Neural cell (in vitro differentiated cells): Measurements from ENCODE around the gene NPDC1. TPM values are rescaled to one million over a fixed set of nuclear protein-coding genes. Genes with fewer than 3 reads are reported as not detected.

ENCODE experiments used
- H2AFZ ChIP-seq: fragments of 200-600, 300-800 bp; sonication (generic), shearing (Covaris generic); 2 replicates; pipeline ENCODE4 v1.6.0; 2014; ENCODE audit warnings: low read depth, mild to moderate bottlenecking, antibody characterized with exemption, low read length, moderate library complexity
- H3F3A ChIP-seq: fragments of 200-600 bp; shearing (Covaris generic); 2 replicates; pipeline ENCODE4 v1.6.1; 2016; ENCODE audit warnings: mild to moderate bottlenecking, moderate library complexity, mixed read lengths, antibody characterized with exemption, low read length; ENCODE audit not compliant: insufficient read depth, poor library complexity, severe bottlenecking
- H3K27ac ChIP-seq: fragments of 200-600, 300-800 bp; sonication (generic), shearing (Covaris generic); 2 replicates; pipeline ENCODE4 v1.5.1; 2014; ENCODE audit warnings: mild to moderate bottlenecking, low read length, moderate library complexity
- H3K27me3 ChIP-seq: fragments of 300-800, 200-600 bp; sonication (generic), shearing (Covaris generic); 2 replicates; pipeline ENCODE4 v1.6.0; 2014; ENCODE audit warnings: mild to moderate bottlenecking, low read depth, low read length, moderate library complexity; ENCODE audit not compliant: insufficient read depth
- H3K36me3 ChIP-seq: fragments of 300-800, 200-600 bp; sonication (generic), shearing (Covaris generic); 2 replicates; pipeline ENCODE4 v1.5.1; 2014; ENCODE audit warnings: mild to moderate bottlenecking, antibody characterized with exemption, low read length, moderate library complexity; ENCODE audit not compliant: insufficient read depth
- H3K4me2 ChIP-seq: fragments of 300-800, 200-600 bp; sonication (generic), shearing (Covaris generic); 2 replicates; pipeline ENCODE4 v1.6.0; 2014; ENCODE audit warnings: mild to moderate bottlenecking, low read length
- H3K4me3 ChIP-seq: fragments of 300-800, 200-600 bp; sonication (generic), shearing (Covaris generic); 2 replicates; pipeline ENCODE4 v1.5.1; 2014; ENCODE audit warnings: mild to moderate bottlenecking, low read length, moderate library complexity
- H3K79me2 ChIP-seq: fragments of 200-600 bp; shearing (Covaris generic); replicated peaks from 2 replicates; pipeline ENCODE4 v1.6.0; 2014; ENCODE audit warnings: mild to moderate bottlenecking, low read length, moderate library complexity; ENCODE audit not compliant: insufficient read depth
- H3K9ac ChIP-seq: fragments of 300-800, 200-600 bp; sonication (generic), shearing (Covaris generic); 2 replicates; pipeline ENCODE4 v1.6.1; 2016; ENCODE audit warnings: mild to moderate bottlenecking, low read length, mixed read lengths
- H3K9me2 ChIP-seq: fragments of 200-600 bp; shearing (Covaris generic); 2 replicates; pipeline ENCODE4 v1.6.1; 2016; ENCODE audit warnings: mild to moderate bottlenecking, low read length, mixed read lengths; ENCODE audit not compliant: insufficient read depth
- H3K9me3 ChIP-seq: fragments of 200-600, 300-800 bp; sonication (generic), shearing (Covaris generic); 2 replicates; pipeline ENCODE4 v1.6.1; 2016; ENCODE audit warnings: mild to moderate bottlenecking, mixed run types, low read length, moderate library complexity, mixed read lengths
- H4K20me1 ChIP-seq: fragments of 200-600 bp; shearing (Covaris generic); 2 replicates; pipeline ENCODE4 v1.6.1; 2016; ENCODE audit warnings: mild to moderate bottlenecking, mixed run types; ENCODE audit not compliant: insufficient read depth
- EP300 ChIP-seq: fragments of 450-650 bp; conservative IDR thresholded peaks from 2 replicates; pipeline ENCODE4 v1.6.1; 2014; ENCODE audit warnings: antibody characterized with exemption, mild to moderate bottlenecking, moderate library complexity; ENCODE audit not compliant: poor library complexity, severe bottlenecking
- EZH2 ChIP-seq: fragments of 200-600, 300-800 bp; shearing (Covaris generic), sonication (generic); IDR thresholded peaks from 2 replicates; pipeline ENCODE4 v1.6.1; 2014; ENCODE audit warnings: antibody characterized with exemption, low read length, borderline replicate concordance, mild to moderate bottlenecking; ENCODE audit not compliant: insufficient read depth, poor library complexity, severe bottlenecking
- MXI1 ChIP-seq: fragments of 450-650 bp; conservative IDR thresholded peaks from 2 replicates; pipeline ENCODE4 v1.6.1; 2014; ENCODE audit warnings: antibody characterized with exemption, mild to moderate bottlenecking; ENCODE audit not compliant: poor library complexity, severe bottlenecking
- POLR2AphosphoS5 ChIP-seq: IDR thresholded peaks from 2 replicates; pipeline ENCODE4 v1.6.1; 2012
- RAD21 ChIP-seq: fragments of 450-650 bp; conservative IDR thresholded peaks from 2 replicates; pipeline ENCODE4 v1.6.1; 2014; ENCODE audit warnings: antibody characterized with exemption, mild to moderate bottlenecking, moderate library complexity
- REST ChIP-seq: IDR thresholded peaks from 2 replicates; pipeline ENCODE4 v1.6.1; 2012; ENCODE audit warnings: borderline replicate concordance
- SMC3 ChIP-seq: fragments of 450-650 bp; conservative IDR thresholded peaks from 2 replicates; pipeline ENCODE4 v1.6.1; 2014; ENCODE audit warnings: antibody characterized with exemption, mild to moderate bottlenecking, moderate library complexity; ENCODE audit not compliant: poor library complexity
- TAF1 ChIP-seq: IDR thresholded peaks from 2 replicates; pipeline ENCODE4 v1.6.1; 2012; ENCODE audit warnings: low read depth
- polyA plus RNA-seq: library from polyadenylated mRNA; depleted of rRNA; stranded (reverse); fragments of >200 nt; gene quantifications from 2 replicates; pipeline ENCODE4 v1.2.3, GENCODE V29; 2014
- TF ChIP-seq, protein P1 (sequence below): fragments of 450-650 bp; IDR thresholded peaks from 2 replicates; pipeline ENCODE4 v1.5.1; 2014; ENCODE audit warnings: antibody characterized with exemption, mild to moderate bottlenecking, moderate library complexity; ENCODE audit not compliant: poor library complexity, severe bottlenecking

The NPDC1 gene
- polyA plus RNA-seq, 1 donor from 2014 or later, result 161 TPM

DNA sequence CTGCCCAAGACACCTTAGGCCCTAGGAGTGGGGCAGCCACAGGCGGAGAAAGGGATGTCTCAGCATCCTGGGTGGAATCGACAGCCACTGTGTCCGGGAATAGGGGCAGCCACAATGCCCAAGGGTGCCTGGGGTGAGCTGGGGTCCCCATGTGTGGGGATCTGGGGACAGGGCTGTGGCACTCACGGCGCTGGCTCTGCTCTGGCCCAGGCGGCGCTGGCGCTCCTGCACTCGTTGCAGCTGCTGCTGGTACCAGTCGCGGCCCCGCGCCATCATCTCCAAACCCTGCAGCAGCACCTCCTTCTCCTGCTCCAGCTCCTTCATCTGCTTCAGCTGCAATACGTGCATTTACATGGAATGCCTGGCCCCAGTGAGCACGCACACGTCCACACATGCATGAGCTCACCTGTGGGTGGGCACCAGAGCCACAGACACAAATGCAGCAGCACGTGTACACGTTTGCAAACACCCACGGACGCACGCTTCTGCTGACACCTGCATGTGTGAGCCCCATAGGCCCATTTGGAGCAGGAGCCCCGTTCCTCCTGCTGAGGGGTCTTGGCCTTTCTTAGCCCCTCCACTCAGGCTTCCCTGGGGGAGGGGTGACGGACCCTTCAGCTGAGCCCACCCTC is 19.5 kb upstream of the NPDC1 start:
- Histone ChIP-seq H3K36me3 (no peaks in the 10 kb centered on the region), H3K4me2 (no peak overlapping the region), H3F3A (no peaks in the 10 kb centered on the region), H2AFZ (no peak overlapping the region), H4K20me1 (no peaks in the 10 kb centered on the region), H3K4me3 (no peak overlapping the region), H3K27ac (no peak overlapping the region), H3K9me3 (no peaks in the 10 kb centered on the region), H3K27me3 (peaks cover 11% of the 10 kb centered on the region), H3K79me2 (no peaks in the 10 kb centered on the region), H3K9ac (no peak overlapping the region), H3K9me2 (no peaks in the 10 kb centered on the region)
- TF ChIP-seq REST (no peak), RAD21 (no peak), MXI1 (no peak), POLR2AphosphoS5 (no peak), EZH2 (no peak), TAF1 (no peak), EP300 (no peak), SMC3 (no peak)
- TF ChIP-seq, protein P1, sequence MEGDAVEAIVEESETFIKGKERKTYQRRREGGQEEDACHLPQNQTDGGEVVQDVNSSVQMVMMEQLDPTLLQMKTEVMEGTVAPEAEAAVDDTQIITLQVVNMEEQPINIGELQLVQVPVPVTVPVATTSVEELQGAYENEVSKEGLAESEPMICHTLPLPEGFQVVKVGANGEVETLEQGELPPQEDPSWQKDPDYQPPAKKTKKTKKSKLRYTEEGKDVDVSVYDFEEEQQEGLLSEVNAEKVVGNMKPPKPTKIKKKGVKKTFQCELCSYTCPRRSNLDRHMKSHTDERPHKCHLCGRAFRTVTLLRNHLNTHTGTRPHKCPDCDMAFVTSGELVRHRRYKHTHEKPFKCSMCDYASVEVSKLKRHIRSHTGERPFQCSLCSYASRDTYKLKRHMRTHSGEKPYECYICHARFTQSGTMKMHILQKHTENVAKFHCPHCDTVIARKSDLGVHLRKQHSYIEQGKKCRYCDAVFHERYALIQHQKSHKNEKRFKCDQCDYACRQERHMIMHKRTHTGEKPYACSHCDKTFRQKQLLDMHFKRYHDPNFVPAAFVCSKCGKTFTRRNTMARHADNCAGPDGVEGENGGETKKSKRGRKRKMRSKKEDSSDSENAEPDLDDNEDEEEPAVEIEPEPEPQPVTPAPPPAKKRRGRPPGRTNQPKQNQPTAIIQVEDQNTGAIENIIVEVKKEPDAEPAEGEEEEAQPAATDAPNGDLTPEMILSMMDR, result no peak

DNA sequence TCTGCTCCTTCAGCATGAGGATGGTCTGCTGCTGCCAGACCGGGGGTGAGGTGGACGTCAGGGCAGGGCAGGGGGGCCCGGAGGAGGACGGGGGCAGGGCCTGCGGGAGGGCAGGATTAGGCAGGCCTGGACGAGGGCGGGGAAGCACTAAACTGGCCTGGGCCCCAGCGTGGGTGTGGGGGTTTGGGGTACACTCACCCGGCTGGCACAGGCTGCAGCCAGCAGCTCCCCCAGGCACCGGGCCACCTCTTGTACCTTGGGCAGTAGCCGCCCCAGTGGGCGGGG is 18.8 kb upstream of the NPDC1 start:
- no peak overlapping the region for H3K4me3 ChIP-seq

More for the DNA sequence above, 18.8 kb upstream of the NPDC1 start:
- no peaks in the 10 kb centered on the region for H4K20me1 ChIP-seq
- H3K9me2 ChIP-seq, result no peaks in the 10 kb centered on the region
- no peaks in the 10 kb centered on the region for H3K79me2 ChIP-seq
- no peak overlapping the region for H3K4me2 ChIP-seq
- no peak overlapping the region for H3K9ac ChIP-seq
- no peaks in the 10 kb centered on the region for H3K36me3 ChIP-seq
- TF ChIP-seq MXI1 (no peak), SMC3 (no peak), TAF1 (no peak), EP300 (no peak), POLR2AphosphoS5 (no peak), RAD21 (no peak), EZH2 (no peak), REST (no peak)
- TF ChIP-seq, protein P1, result no peak
- no peak overlapping the region for H2AFZ ChIP-seq
- no peak overlapping the region for H3K27ac ChIP-seq
- no peaks in the 10 kb centered on the region for H3F3A ChIP-seq
- no peaks in the 10 kb centered on the region for H3K9me3 ChIP-seq
- H3K27me3 ChIP-seq, result peaks cover 10% of the 10 kb centered on the region
